AG09309 (cell line): ENCODE data around the gene TMEM8B.
"Not testable (repeated sequence)": the region's sequence is repeated elsewhere in the genome, so short reads cannot be mapped to it uniquely, and the experiment has no call there.

Source experiments
- DNase-seq: peaks from one replicate; pipeline ENCODE4 v3.0.0-alpha.2; 2010; ENCODE audit warnings: low read depth
- H3K4me3 ChIP-seq: 2 replicates; pipeline ENCODE4 v1.5.1; 2011; ENCODE audit warnings: mild to moderate bottlenecking, low read depth, low read length, moderate library complexity; ENCODE audit not compliant: control insufficient read depth
- TF ChIP-seq, protein P1 (sequence below): IDR thresholded peaks from 2 replicates; pipeline ENCODE4 v1.5.1; 2011; ENCODE audit warnings: mild to moderate bottlenecking, low read depth, low read length, inconsistent platforms; ENCODE audit not compliant: insufficient read depth, control insufficient read depth; ENCODE audit errors: missing control alignments

The TMEM8B gene

DNA sequence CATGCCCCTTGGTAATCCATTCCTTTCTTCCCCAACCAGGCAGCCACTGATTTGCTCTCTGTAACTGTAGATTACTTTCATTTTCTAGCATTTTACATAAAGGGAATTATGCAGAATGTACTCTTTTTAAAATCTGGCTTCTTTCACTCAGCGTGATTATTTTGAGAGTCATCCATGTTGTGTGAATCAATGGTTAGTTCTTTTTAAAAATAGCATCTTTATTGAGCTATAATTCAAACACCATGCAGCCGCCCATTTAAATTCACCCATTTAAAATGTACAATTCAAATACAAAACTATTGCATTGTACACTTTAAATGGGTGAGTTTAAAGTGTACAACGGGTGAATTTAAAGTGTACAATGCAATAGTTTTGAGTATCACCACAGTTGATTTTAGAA, 43.5 kb downstream of the TMEM8B start:
- no peak overlapping the region for H3K4me3 ChIP-seq
- TF ChIP-seq, protein P1, sequence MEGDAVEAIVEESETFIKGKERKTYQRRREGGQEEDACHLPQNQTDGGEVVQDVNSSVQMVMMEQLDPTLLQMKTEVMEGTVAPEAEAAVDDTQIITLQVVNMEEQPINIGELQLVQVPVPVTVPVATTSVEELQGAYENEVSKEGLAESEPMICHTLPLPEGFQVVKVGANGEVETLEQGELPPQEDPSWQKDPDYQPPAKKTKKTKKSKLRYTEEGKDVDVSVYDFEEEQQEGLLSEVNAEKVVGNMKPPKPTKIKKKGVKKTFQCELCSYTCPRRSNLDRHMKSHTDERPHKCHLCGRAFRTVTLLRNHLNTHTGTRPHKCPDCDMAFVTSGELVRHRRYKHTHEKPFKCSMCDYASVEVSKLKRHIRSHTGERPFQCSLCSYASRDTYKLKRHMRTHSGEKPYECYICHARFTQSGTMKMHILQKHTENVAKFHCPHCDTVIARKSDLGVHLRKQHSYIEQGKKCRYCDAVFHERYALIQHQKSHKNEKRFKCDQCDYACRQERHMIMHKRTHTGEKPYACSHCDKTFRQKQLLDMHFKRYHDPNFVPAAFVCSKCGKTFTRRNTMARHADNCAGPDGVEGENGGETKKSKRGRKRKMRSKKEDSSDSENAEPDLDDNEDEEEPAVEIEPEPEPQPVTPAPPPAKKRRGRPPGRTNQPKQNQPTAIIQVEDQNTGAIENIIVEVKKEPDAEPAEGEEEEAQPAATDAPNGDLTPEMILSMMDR: no peak
- DNase-seq: no peak

DNA sequence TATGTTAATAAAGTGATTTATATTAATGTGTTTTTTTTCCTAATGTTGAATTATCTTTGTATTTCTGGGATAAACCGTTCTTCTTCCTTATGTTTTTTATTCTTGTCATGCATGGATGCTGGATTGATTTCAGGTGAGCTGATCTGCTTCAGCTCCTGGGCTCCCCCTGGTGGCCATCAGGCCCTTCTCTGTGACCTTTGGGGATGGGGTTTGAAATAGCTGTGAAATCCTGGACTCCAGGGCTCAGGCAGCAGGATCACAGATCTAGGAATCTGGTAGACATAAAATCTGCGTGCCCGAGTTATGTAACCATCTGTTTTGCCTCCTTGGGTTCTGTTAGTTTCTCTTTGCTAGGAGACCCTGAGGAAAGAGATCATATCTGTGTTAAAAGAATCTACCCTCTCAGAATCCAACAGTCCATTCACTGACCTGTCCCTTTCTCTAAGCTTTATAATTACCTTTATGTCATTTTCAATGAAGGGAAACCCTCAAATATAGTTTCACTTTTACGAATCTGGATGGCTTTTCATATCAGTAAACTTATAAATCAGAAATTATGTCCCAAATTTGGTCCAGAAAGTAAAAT, 53.3 kb downstream of the TMEM8B start:
- DNase-seq: no peak
- TF ChIP-seq, protein P1: peak; percentile 98
- no peak overlapping the region for H3K4me3 ChIP-seq

DNA sequence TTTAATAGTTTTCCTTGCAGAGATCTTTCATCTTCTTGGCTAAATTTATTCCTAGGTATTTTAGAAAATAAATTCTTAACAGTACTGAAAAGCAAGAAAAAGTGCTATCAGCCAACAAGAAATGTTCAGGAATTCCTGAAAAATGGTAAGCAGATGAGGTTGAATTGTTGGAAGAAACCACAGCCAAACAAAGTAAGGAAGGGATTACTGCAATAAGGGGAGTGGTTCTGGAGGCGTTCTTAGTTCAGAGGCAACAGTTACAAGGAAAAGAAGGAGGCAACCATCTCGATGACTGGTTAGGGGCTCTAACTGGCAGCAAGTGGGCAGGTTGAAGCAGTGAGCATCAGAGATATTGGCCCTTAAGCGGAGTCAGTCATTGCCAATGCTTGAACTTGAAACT, 54.0 kb downstream of the TMEM8B start:
- TF ChIP-seq, protein P1: no peak
- DNase-seq: no peak
- H3K4me3 ChIP-seq: no peak overlapping the region

DNA sequence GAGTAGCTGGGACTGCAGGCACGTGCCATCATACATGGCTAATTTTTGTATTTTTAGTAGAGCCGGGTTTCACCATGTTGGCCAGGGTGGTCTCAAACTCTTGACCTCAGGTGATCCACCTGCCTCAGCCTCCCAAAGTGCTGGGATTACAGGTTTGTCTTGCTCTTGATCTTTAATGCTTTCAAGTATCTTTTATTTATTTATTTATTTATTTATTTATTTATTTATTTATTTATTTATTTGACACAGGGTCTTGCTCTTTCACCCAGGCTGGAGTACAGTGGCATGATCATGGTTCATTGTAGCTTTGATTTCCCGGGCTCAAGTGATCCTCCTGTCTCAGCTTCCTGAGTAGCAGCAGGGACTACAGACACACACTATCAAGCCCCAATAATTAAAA, 55.9 kb downstream of the TMEM8B start:
- DNase-seq: not testable (repeated sequence)

DNA sequence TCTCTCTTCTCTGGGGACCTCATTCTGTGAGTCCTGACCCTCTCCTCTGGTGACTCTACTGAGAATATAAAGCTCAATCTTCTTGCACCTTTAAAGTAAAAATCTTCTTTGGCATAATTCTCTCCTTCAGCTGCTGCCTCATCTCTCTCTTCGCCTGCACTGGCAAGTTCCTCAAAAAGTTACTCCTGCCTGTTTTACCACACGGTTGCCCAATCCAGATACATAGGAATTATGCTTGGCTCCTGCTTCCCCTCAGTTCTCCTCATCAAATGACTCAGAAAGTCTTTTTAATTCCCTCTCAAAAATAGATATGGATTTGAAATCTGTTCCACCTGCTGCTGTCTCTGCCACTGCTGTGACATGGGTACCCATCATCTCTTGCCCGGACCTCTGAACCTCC, 62.6 kb downstream of the TMEM8B start:
- no peak overlapping the region for H3K4me3 ChIP-seq
- TF ChIP-seq, protein P1: no peak
- DNase-seq: no peak

More for the DNA sequence above, 55.9 kb downstream of the TMEM8B start:
- not testable (repeated sequence) for H3K4me3 ChIP-seq

DNA sequence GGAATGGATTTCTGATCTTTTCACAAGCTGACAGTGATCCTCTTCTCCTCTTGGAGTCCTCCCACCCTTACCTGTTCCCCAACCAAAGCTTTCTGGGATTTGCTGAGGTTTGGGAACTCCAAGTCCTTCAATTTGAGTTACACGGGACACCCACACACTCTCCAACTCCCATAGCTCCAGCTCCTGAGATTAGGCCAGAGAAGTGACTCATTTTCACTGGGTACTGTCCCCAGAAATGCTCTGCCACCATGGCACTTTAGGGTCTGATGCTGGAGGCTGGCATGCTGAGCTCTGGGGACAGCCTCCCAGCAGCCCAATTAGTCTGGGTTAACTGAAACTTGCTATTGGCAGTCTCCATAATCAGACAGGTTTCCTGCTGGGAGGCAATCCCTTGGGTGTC, 63.0 kb downstream of the TMEM8B start:
- TF ChIP-seq, protein P1: no peak
- H3K4me3 ChIP-seq: no peak overlapping the region
- no peak for DNase-seq

DNA sequence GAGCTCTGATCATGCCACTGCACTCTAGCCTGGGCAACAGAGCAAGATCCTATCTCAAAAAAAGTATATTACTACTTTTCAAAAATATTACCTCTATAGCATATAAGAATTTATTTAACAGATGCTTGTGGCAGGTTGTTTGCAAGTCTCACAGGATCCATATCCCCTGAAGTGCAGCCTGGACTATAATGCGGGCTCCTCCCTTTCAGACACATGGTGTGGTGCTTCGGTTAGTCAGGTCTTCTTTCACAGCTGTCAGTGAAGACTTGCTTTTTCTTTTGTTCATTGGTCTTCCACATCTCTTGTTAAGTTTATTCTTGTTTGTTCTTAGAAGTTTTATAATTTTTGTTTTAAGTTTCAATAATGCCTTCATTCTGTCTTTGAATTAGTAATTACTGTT, 67.5 kb downstream of the TMEM8B start:
- no peak overlapping the region for H3K4me3 ChIP-seq
- TF ChIP-seq, protein P1: no peak
- no peak for DNase-seq

DNA sequence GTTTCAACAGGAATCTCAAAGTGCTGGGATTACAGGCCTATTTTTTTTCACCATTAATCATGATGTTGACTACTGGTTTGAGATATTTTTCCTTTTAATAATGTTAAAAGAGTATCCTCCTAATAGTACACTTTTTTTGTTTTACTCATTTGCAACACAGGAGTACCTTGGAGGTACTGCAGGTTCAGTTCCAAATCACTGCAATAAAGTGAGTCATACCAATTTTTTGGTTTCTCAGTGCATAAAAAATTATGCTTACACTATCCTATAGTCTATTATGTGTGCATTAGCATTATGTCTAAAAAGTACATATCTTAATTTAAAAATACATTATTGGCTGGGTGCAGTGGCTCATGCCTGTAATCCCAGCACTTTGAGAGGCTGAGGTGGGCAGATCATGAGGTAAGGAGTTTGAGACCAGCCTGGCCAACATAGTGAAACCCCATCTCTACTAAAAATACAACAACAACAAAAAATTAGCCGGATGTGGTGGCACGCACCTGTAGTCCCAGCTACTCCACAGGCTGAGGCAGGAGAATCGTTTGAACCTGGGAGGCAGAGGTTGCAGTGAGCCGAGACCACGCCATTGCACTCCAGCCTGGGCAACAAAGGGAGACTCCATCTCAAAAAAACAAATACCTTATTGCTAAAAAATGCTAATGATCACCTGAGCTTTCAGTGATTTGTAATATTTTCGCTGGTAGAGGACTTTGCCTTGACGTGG, 68.5 kb downstream of the TMEM8B start:
- not testable (repeated sequence) for DNase-seq, H3K4me3 ChIP-seq
